Activated CD4-positive, alpha-beta T cell treated with anti-CD3 and anti-CD28 coated beads, Interleukin-2, amount 50 U/mL, for 48 hours (primary cell): ENCODE measurements around the gene SUMO4.

ENCODE experiments used
- DNase-seq, 2 experiments: peaks; one replicate each; pipeline ENCODE4 v3.0.0-alpha.2; 2020

Gene SUMO4

GRCh38 chr6:149400050-149400449 lies at the start of gene SUMO4:
SUMO4 (plus strand) TSS chr6:149400262; CDS start chr6:149400392, 130 bp downstream.
- DNase-seq = no peak

GRCh38 chr6:149354009-149354408 lies 46.1 kb upstream of the SUMO4 start:
- no peak for DNase-seq

- DNase-seq = no peak
Measured at GRCh38 chr6:149356081-149356750, 43.8 kb upstream of the SUMO4 start.

- no peak for DNase-seq
Measured at GRCh38 chr6:149357726-149358538, 42.1 kb upstream of the SUMO4 start.

GRCh38 chr6:149359440-149359839 lies 40.6 kb upstream of the SUMO4 start:
- no peak for DNase-seq

GRCh38 chr6:149360536-149360935 lies 39.5 kb upstream of the SUMO4 start:
- no peak for DNase-seq

GRCh38 chr6:149362289-149362688 lies 37.8 kb upstream of the SUMO4 start:
- no peak for DNase-seq

- DNase-seq = no peak
Measured at GRCh38 chr6:149363154-149363553, 36.9 kb upstream of the SUMO4 start.

GRCh38 chr6:149364557-149364956 lies 35.5 kb upstream of the SUMO4 start:
- no peak for DNase-seq

- no peak for DNase-seq
Measured at GRCh38 chr6:149365197-149365596, 34.9 kb upstream of the SUMO4 start.

- DNase-seq = no peak
Measured at GRCh38 chr6:149366267-149366921, 33.7 kb upstream of the SUMO4 start.

GRCh38 chr6:149368065-149368464 lies 32.0 kb upstream of the SUMO4 start:
- DNase-seq = no peak

GRCh38 chr6:149371154-149371553 lies 28.9 kb upstream of the SUMO4 start:
- no peak for DNase-seq

- no peak for DNase-seq
Measured at GRCh38 chr6:149372062-149372461, 28.0 kb upstream of the SUMO4 start.

GRCh38 chr6:149373511-149373910 lies 26.6 kb upstream of the SUMO4 start:
- no peak for DNase-seq

GRCh38 chr6:149379977-149380376 lies 20.1 kb upstream of the SUMO4 start:
- no peak for DNase-seq

- no peak for DNase-seq
Measured at GRCh38 chr6:149380523-149380922, 19.5 kb upstream of the SUMO4 start.

GRCh38 chr6:149383371-149383770 lies 16.7 kb upstream of the SUMO4 start:
- DNase-seq = no peak

GRCh38 chr6:149384464-149384863 lies 15.6 kb upstream of the SUMO4 start:
- DNase-seq = no peak

- DNase-seq = no peak
Measured at GRCh38 chr6:149385998-149386646, 13.9 kb upstream of the SUMO4 start.

GRCh38 chr6:149387779-149388512 lies 12.1 kb upstream of the SUMO4 start:
- no peak for DNase-seq

GRCh38 chr6:149389509-149390297 lies 10.4 kb upstream of the SUMO4 start:
- DNase-seq = no peak
